Activated CD4-positive, CD25-positive, alpha-beta regulatory T cell (primary cell): ENCODE data around the gene GPER1.
"Not testable (repeated sequence)": the region's sequence is repeated elsewhere in the genome, so short reads cannot be mapped to it uniquely, and the experiment has no call there.

Source experiments
- DNase-seq, 4 experiments: peaks; one replicate each; lab custom pipeline; 2025; lab: John Stamatoyannopoulos, UW

The GPER1 gene

GRCh38 chr7:1103789-1104515, 16.0 kb downstream of the GPER1 start:
- DNase-seq: no peak

GRCh38 chr7:1104516-1105179, 16.7 kb downstream of the GPER1 start:
- DNase-seq: no peak

GRCh38 chr7:1105189-1105588, 17.3 kb downstream of the GPER1 start:
- no peak for DNase-seq

- no peak for DNase-seq
Measured at GRCh38 chr7:1106063-1106792, 18.3 kb downstream of the GPER1 start.

GRCh38 chr7:1106793-1107421, 19.0 kb downstream of the GPER1 start:
- DNase-seq: no peak

- DNase-seq: no peak
Measured at GRCh38 chr7:1108264-1108920, 20.5 kb downstream of the GPER1 start.

- no peak for DNase-seq
Measured at GRCh38 chr7:1109581-1110310, 21.8 kb downstream of the GPER1 start.

GRCh38 chr7:1110358-1110757, 22.4 kb downstream of the GPER1 start:
- DNase-seq: no peak

- no peak for DNase-seq
Measured at GRCh38 chr7:1111156-1111555, 23.2 kb downstream of the GPER1 start.

- no peak for DNase-seq
Measured at GRCh38 chr7:1112109-1112508, 24.2 kb downstream of the GPER1 start.

GRCh38 chr7:1112625-1113547, 25.0 kb downstream of the GPER1 start:
- DNase-seq: no peak

- no peak for DNase-seq
Measured at GRCh38 chr7:1113548-1113885, 25.6 kb downstream of the GPER1 start.

- no peak for DNase-seq
Measured at GRCh38 chr7:1114088-1114487, 26.2 kb downstream of the GPER1 start.

- no peak for DNase-seq
Measured at GRCh38 chr7:1114505-1114904, 26.6 kb downstream of the GPER1 start.

GRCh38 chr7:1115171-1116045, 27.5 kb downstream of the GPER1 start:
- DNase-seq: not testable (repeated sequence)

GRCh38 chr7:1116383-1117008, 28.6 kb downstream of the GPER1 start:
- not testable (repeated sequence) for DNase-seq

- no peak for DNase-seq
Measured at GRCh38 chr7:1117321-1117928, 29.5 kb downstream of the GPER1 start.

- no peak for DNase-seq
Measured at GRCh38 chr7:1119201-1119600, 31.3 kb downstream of the GPER1 start.
